H9 (cell line): ENCODE data around the gene BBS4. TPM values are rescaled to one million over a fixed set of nuclear protein-coding genes. Genes with fewer than 3 reads are reported as not detected.
"Not testable (repeated sequence)": the region's sequence is repeated elsewhere in the genome, so short reads cannot be mapped to it uniquely, and the experiment has no call there.

Experiments
- DNase-seq: peaks from one replicate; pipeline ENCODE4 v3.0.0-alpha.2; 2017
- H2AFZ ChIP-seq: one replicate; pipeline ENCODE4 v1.6.1; 2013; ENCODE audit warnings: mild to moderate bottlenecking, low read length, control low read depth, moderate library complexity
- H2AK5ac ChIP-seq: 2 replicates; pipeline ENCODE4 v1.6.1; 2013; ENCODE audit warnings: low read length, control low read depth, mixed read lengths; ENCODE audit not compliant: insufficient read length
- H2BK120ac ChIP-seq: one replicate; pipeline ENCODE4 v1.6.1; 2013; ENCODE audit warnings: low read depth, mild to moderate bottlenecking, low read length, control low read depth, inconsistent platforms; ENCODE audit not compliant: poor library complexity, severe bottlenecking
- H2BK12ac ChIP-seq: 2 replicates; pipeline ENCODE4 v1.6.1; 2013; ENCODE audit warnings: low read length, control low read depth, mixed read lengths, low read depth; ENCODE audit not compliant: insufficient read length
- H2BK15ac ChIP-seq: 2 replicates; pipeline ENCODE4 v1.6.1; 2013; ENCODE audit warnings: low read depth, low read length, control low read depth
- H2BK20ac ChIP-seq: one replicate; pipeline ENCODE4 v1.6.1; 2013; ENCODE audit warnings: low read depth, mild to moderate bottlenecking, low read length, control low read depth, inconsistent platforms; ENCODE audit not compliant: poor library complexity, severe bottlenecking
- H2BK5ac ChIP-seq: 2 replicates; pipeline ENCODE4 v1.6.1; 2013; ENCODE audit warnings: low read length, control low read depth, mixed read lengths; ENCODE audit not compliant: insufficient read length
- H3K14ac ChIP-seq: 2 replicates; pipeline ENCODE4 v1.6.1; 2013; ENCODE audit warnings: low read length, control low read depth; ENCODE audit not compliant: insufficient read depth
- H3K18ac ChIP-seq: 2 replicates; pipeline ENCODE4 v1.6.1; 2013; ENCODE audit warnings: low read depth, mild to moderate bottlenecking, mixed read lengths, low read length, control low read depth; ENCODE audit not compliant: insufficient read length
- H3K23ac ChIP-seq: 2 replicates; pipeline ENCODE4 v1.6.1; 2013; ENCODE audit warnings: low read length, control low read depth, mixed read lengths, low read depth; ENCODE audit not compliant: insufficient read length
- H3K23me2 ChIP-seq: 2 replicates; pipeline ENCODE4 v1.6.1; 2013; ENCODE audit warnings: low read depth, mild to moderate bottlenecking, mixed read lengths, low read length, control low read depth; ENCODE audit not compliant: insufficient read length, poor library complexity, severe bottlenecking
- H3K27ac ChIP-seq: 2 replicates; pipeline ENCODE4 v1.5.1; 2013; ENCODE audit warnings: low read length, control low read depth, mixed read lengths, low read depth; ENCODE audit not compliant: insufficient read length
- H3K27me3 ChIP-seq: 2 replicates; pipeline ENCODE4 v1.6.1; 2013; ENCODE audit warnings: low read length, control low read depth, inconsistent platforms; ENCODE audit not compliant: insufficient read depth
- H3K4ac ChIP-seq: 2 replicates; pipeline ENCODE4 v1.6.1; 2013; ENCODE audit warnings: low read depth, mild to moderate bottlenecking, control low read depth, inconsistent platforms, low read length, moderate library complexity
- H3K4me1 ChIP-seq: 2 replicates; pipeline ENCODE4 v1.6.1; 2013; ENCODE audit warnings: low read length, control low read depth, inconsistent platforms; ENCODE audit not compliant: insufficient read depth
- H3K4me2 ChIP-seq: 2 replicates; pipeline ENCODE4 v1.6.1; 2013; ENCODE audit warnings: low read length, control low read depth, mixed read lengths; ENCODE audit not compliant: insufficient read length, insufficient read depth
- H3K56ac ChIP-seq: 2 replicates; pipeline ENCODE4 v1.6.1; 2013; ENCODE audit warnings: low read depth, mild to moderate bottlenecking, mixed read lengths, low read length, control low read depth; ENCODE audit not compliant: insufficient read length
- H3K79me1 ChIP-seq: 2 replicates; pipeline ENCODE4 v1.6.1; 2013; ENCODE audit warnings: low read depth, mild to moderate bottlenecking, moderate library complexity, low read length, control low read depth, inconsistent platforms; ENCODE audit not compliant: insufficient read depth, poor library complexity, severe bottlenecking
- H3K79me2 ChIP-seq: 2 replicates; pipeline ENCODE4 v1.6.1; 2013; ENCODE audit warnings: low read length, control low read depth, inconsistent platforms; ENCODE audit not compliant: insufficient read depth
- H3K9ac ChIP-seq: 2 replicates; pipeline ENCODE4 v1.6.1; 2013; ENCODE audit warnings: low read length, control low read depth, mixed read lengths; ENCODE audit not compliant: insufficient read length; ENCODE audit errors: extremely low read depth
- H3K9me3 ChIP-seq: one replicate; pipeline ENCODE4 v1.6.1; 2013; ENCODE audit warnings: low read depth, low read length, inconsistent platforms; ENCODE audit not compliant: control insufficient read depth
- H3T11ph ChIP-seq: one replicate; pipeline ENCODE4 v1.6.1; 2013; ENCODE audit warnings: mild to moderate bottlenecking, low read length, control low read depth, inconsistent platforms
- H4K20me1 ChIP-seq: one replicate; pipeline ENCODE4 v1.6.1; 2013; ENCODE audit not compliant: control insufficient read depth, insufficient read length, insufficient read depth
- H4K5ac ChIP-seq: 2 replicates; pipeline ENCODE4 v1.6.1; 2013; ENCODE audit warnings: low read depth, mild to moderate bottlenecking, mixed read lengths, low read length, control low read depth; ENCODE audit not compliant: insufficient read length
- H4K8ac ChIP-seq: replicated peaks from 2 replicates; pipeline ENCODE4 v1.6.1; 2013; ENCODE audit warnings: low read length, control low read depth, mixed read lengths, low read depth; ENCODE audit not compliant: insufficient read length
- H4K91ac ChIP-seq: 2 replicates; pipeline ENCODE4 v1.6.1; 2013; ENCODE audit warnings: low read depth, mild to moderate bottlenecking, moderate library complexity, mixed read lengths, low read length, control low read depth; ENCODE audit not compliant: insufficient read length
- H3K27ac Mint-ChIP-seq, 3 experiments: 2 replicates in 2 of 3; 3 replicates in 1 of 3; pipeline ENCODE4 v1.8.0; 2020 to 2021; ENCODE audit warnings: mixed read lengths in 3 of 3, mild to moderate bottlenecking in 1 of 3, moderate library complexity in 1 of 3
- H3K27me3 Mint-ChIP-seq: 2 replicates; pipeline ENCODE4 v1.8.0; 2021; ENCODE audit warnings: low read depth, mild to moderate bottlenecking, moderate library complexity, mixed read lengths
- H3K36me3 Mint-ChIP-seq, 3 experiments: 2 replicates in 2 of 3; 3 replicates in 1 of 3; pipeline ENCODE4 v1.8.0; 2020 to 2021; ENCODE audit warnings: low read depth in 3 of 3, mixed read lengths in 3 of 3; ENCODE audit not compliant: insufficient read depth in 1 of 3
- H3K4me1 Mint-ChIP-seq, 2 experiments: 2 replicates each; pipeline ENCODE4 v1.8.0; 2020; ENCODE audit warnings: mixed read lengths in 2 of 2
- H3K4me3 Mint-ChIP-seq, 2 experiments: 2 replicates in 1 of 2; 3 replicates in 1 of 2; pipeline ENCODE4 v1.8.0; 2020 to 2021; ENCODE audit warnings: mild to moderate bottlenecking in 2 of 2, mixed read lengths in 2 of 2, moderate library complexity in 1 of 2
- H3K9me3 Mint-ChIP-seq, 2 experiments: 2 replicates in 1 of 2; 3 replicates in 1 of 2; pipeline ENCODE4 v1.8.0; 2020; ENCODE audit warnings: mild to moderate bottlenecking in 2 of 2, mixed read lengths in 2 of 2, moderate library complexity in 1 of 2
- WGBS: extraction: QIAGEN DNeasy Blood & Tissue Kit; methylation state at CpG from one replicate; pipeline ENCODE4 v1.1.7; 2013; ENCODE audit warnings: missing lambda C conversion rate, low lambda C conversion rate, mixed read lengths; ENCODE audit not compliant: insufficient read length; ENCODE audit errors: extremely low coverage; 5-methylcytosine and 5-hydroxymethylcytosine counted together
- total RNA-seq: library from RNA; stranded (reverse); gene quantifications from 2 replicates; pipeline ENCODE4 v1.2.1, GENCODE V29; 2021

The BBS4 gene
- total RNA-seq, 1 experiment from 2014 or later, result 27.3 TPM

GRCh38 chr15:72642271-72642670 is 43.7 kb upstream of the BBS4 start:
- not testable (repeated sequence) for H4K5ac ChIP-seq, H3K4me1 ChIP-seq, H3K56ac ChIP-seq, H3K36me3 Mint-ChIP-seq, H3K27me3 Mint-ChIP-seq, H2BK15ac ChIP-seq, H3K9me3 Mint-ChIP-seq, H3K4me1 Mint-ChIP-seq, H3K23me2 ChIP-seq, H3K27me3 ChIP-seq, H2AK5ac ChIP-seq, H3T11ph ChIP-seq, H4K20me1 ChIP-seq, H3K18ac ChIP-seq, H4K8ac ChIP-seq, H3K9ac ChIP-seq, H2BK5ac ChIP-seq, DNase-seq, H3K14ac ChIP-seq, H2BK12ac ChIP-seq, H4K91ac ChIP-seq, H3K4me3 Mint-ChIP-seq, H3K79me2 ChIP-seq, H2AFZ ChIP-seq, H3K23ac ChIP-seq, H3K27ac ChIP-seq, H2BK120ac ChIP-seq, H2BK20ac ChIP-seq, H3K9me3 ChIP-seq, H3K4me2 ChIP-seq, H3K27ac Mint-ChIP-seq, H3K79me1 ChIP-seq, H3K4ac ChIP-seq
- no CpG with 5 or more reads among the region's 2 CpGs for WGBS

GRCh38 chr15:72648631-72649253 is 37.3 kb upstream of the BBS4 start:
- WGBS, result no CpG with 5 or more reads among the region's 10 CpGs
- H3K23me2 ChIP-seq, H3K9me3 ChIP-seq, H3K4ac ChIP-seq, H3K27ac Mint-ChIP-seq, H2BK15ac ChIP-seq, H3K4me2 ChIP-seq, H2AFZ ChIP-seq, H3K79me2 ChIP-seq, H2BK120ac ChIP-seq, H2BK12ac ChIP-seq, H2AK5ac ChIP-seq, H2BK20ac ChIP-seq, H3K27me3 Mint-ChIP-seq, DNase-seq, H3K14ac ChIP-seq, H4K8ac ChIP-seq, H4K5ac ChIP-seq, H3K36me3 Mint-ChIP-seq, H3K56ac ChIP-seq, H3K4me1 ChIP-seq, H3K18ac ChIP-seq, H4K91ac ChIP-seq, H3K27ac ChIP-seq, H3T11ph ChIP-seq, H3K79me1 ChIP-seq, H3K9me3 Mint-ChIP-seq, H3K27me3 ChIP-seq, H3K23ac ChIP-seq, H3K4me1 Mint-ChIP-seq, H3K9ac ChIP-seq, H4K20me1 ChIP-seq, H2BK5ac ChIP-seq, H3K4me3 Mint-ChIP-seq: not testable (repeated sequence)
